NB4 (cell line): ENCODE measurements around the gene ERH.

Experiments
- CTCF ChIP-seq: IDR thresholded peaks from one replicate; pipeline ENCODE4 v1.5.1; 2012; ENCODE audit warnings: low read depth, low read length
- MAX ChIP-seq: IDR thresholded peaks from 2 replicates; pipeline ENCODE4 v1.6.1; 2011; ENCODE audit warnings: low read depth, low read length
- POLR2A ChIP-seq: IDR thresholded peaks from 2 replicates; pipeline ENCODE4 v1.6.1; 2011; ENCODE audit warnings: mild to moderate bottlenecking; ENCODE audit not compliant: insufficient read length; ENCODE audit errors: extremely low read depth

GRCh38 chr14:69358233-69358963 is 39.7 kb downstream of the ERH start:
- no peak for TF ChIP-seq CTCF
- TF ChIP-seq MAX = no peak
- no peak for TF ChIP-seq POLR2A
